Measurements from ENCODE around the gene DGCR6L. TPM values are rescaled to one million over a fixed set of nuclear protein-coding genes. Genes with fewer than 3 reads are reported as not detected.
"Not testable (repeated sequence)": the region's sequence is repeated elsewhere in the genome, so short reads cannot be mapped to it uniquely, and the experiment has no call there.

Gene DGCR6L
- total RNA-seq, 1 experiment from 2014 or later, result 44.5 TPM

DNA sequence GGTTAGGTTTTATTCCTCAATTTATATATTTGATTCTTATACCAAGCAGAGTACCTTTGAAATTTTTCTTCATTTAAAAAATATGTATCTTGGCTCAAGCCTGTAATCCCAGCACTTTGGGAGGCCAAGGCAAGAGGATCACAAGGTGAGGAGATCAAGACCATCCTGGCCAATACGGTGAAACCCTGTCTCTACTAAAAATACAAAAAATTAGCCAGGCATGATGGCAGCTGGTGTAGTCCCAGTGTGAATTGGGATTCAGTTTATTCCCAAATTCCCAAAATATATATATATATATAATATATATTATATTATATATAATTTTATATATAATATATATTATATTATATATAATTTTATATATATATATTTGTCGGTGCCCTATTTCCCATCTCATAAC lies 18.4 kb upstream of the DGCR6L start:
- DNase-seq (ENCODE audit: low read depth, low spot score); in situ Hi-C loops (cut with HindIII; ENCODE audit: low pct_unique_long_range_greater_than_20kb, low sequenced_read_pairs): not testable (repeated sequence)

DNA sequence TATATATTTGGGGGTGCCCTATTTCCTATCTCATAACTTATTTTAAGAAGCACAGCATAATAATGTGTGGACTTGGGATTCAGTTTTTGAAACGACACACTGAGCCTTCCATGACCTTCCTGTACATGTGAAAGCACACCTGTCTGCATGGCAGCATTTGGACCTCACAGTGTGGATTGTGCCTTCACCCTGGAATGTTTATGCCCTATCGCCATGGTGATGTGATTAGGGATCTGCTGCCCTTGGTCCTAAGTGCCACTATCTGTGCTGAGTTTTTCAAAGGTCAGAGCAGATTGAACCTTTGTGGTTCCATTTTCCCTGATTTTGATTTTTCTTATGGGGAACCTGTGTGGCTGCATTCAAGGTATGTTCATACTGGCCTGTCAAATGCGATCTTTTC lies 17.9 kb upstream of the DGCR6L start:
- in situ Hi-C loops (cut with HindIII; ENCODE audit: low pct_unique_long_range_greater_than_20kb, low sequenced_read_pairs); DNase-seq (ENCODE audit: low read depth, low spot score): not testable (repeated sequence)

DNA sequence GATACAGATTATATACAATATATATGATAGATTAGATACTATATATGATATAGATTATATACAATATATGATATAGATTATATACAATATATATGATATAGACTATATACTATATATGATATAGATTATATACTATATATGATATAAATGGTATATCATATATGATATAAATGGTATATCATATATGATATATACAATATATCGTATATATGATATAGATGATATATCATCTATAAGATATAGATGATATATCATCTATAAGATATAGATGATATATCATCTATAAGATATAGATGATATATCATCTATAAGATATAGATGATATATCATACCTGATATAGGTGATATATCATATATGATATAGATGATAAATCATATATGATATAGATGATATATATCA lies 16.7 kb upstream of the DGCR6L start:
- DNase-seq (ENCODE audit: low read depth, low spot score); in situ Hi-C loops (cut with HindIII; ENCODE audit: low pct_unique_long_range_greater_than_20kb, low sequenced_read_pairs): not testable (repeated sequence)

DNA sequence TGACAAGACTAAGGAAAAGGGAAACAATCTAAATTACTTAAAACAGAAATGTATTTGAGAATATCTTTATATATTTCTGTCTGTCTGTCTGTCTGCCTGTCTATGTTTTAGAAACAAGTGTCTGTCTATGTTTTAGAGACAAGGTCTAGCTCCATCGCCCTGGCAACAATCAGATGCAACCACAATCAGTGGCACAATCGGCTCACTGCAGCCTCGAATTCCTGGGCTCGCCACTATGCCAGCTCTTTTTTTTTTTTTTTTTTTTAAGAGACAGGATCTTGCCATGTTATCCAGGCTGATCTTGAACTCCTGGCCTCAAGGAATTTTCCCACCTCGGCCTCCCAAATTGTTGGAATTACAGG lies 8.7 kb upstream of the DGCR6L start:
- in situ Hi-C loops (cut with HindIII; ENCODE audit: low pct_unique_long_range_greater_than_20kb, low sequenced_read_pairs), result not testable (repeated sequence)
- peak; percentile 40 for DNase-seq (ENCODE audit: low read depth, low spot score)

DNA sequence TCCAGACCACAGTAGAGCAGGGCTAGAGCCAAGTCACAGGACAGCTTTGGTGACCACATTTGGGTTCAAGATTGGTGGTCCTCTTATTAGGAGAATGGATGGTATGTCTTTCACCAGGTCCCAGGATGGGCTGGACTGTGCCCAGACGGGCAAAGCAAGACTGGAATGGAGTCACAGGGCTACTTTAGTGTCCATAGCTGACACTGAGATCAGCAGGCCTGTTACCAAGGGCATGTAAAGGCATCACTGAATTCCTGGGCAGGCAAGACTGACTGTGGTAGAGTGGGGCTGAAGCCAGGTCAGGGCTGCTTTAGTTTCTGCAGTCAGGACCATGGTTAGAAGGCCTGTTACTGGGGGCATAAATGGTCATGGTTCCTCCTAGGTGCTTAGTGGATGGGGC lies 6.1 kb upstream of the DGCR6L start:
- DNase-seq (ENCODE audit: low read depth, low spot score); in situ Hi-C loops (cut with HindIII; ENCODE audit: low pct_unique_long_range_greater_than_20kb, low sequenced_read_pairs): not testable (repeated sequence)

DNA sequence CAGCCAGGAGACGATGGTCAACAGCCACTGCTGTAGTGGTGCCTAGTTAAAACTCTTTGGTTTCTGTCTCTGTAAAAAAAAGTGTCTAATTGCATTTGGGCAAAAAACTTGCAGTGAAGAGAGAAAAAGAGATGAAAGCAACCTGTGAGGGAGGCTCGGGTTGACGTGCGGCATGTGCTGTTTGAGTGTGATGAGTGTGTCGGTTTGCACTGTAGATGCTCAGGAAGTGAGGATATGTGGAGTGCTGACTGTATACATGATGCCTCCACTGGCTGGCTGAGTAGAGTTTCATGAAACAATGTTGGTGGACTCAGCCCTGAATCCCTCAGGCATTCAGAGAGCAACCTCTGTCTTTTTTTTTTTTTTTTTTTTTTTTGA lies 4.3 kb upstream of the DGCR6L start:
- in situ Hi-C loops (cut with HindIII; ENCODE audit: low pct_unique_long_range_greater_than_20kb, low sequenced_read_pairs), result no loop called here
- DNase-seq (ENCODE audit: low read depth, low spot score), result no peak

DNA sequence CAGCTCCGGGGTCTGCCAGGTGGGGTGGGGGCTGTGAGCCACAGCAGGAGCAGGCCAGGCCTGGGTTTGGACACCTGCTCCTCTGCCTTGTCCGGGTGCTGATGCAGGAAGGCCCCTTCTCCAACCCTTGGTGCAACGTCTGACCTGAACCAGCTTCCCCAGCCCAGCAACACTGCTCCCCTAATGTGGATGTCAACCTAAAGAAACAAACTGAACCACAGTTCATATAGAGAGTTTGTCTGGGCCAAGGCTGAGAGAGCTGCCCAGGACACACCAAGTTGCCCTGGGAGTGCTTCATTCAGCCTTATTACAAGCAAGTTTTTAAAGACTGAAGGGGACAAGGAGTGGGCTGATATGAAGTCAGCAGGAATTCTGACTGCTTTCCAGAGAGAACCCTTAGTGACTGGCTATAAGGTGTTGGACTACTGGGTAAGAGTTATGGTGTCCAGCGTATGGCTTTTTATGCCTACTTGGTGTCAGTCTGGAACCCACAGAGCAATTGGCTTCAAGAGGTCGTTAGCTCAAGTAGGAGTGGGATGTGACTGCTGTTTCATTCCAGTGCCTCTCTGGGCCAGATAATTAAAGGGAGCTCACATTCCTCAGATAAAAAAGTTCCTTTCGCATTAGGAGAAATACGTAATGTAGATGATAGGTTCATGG lies 1.8 kb upstream of the DGCR6L start:
- DNase-seq (ENCODE audit: low read depth, low spot score), result not testable (repeated sequence)

DNA sequence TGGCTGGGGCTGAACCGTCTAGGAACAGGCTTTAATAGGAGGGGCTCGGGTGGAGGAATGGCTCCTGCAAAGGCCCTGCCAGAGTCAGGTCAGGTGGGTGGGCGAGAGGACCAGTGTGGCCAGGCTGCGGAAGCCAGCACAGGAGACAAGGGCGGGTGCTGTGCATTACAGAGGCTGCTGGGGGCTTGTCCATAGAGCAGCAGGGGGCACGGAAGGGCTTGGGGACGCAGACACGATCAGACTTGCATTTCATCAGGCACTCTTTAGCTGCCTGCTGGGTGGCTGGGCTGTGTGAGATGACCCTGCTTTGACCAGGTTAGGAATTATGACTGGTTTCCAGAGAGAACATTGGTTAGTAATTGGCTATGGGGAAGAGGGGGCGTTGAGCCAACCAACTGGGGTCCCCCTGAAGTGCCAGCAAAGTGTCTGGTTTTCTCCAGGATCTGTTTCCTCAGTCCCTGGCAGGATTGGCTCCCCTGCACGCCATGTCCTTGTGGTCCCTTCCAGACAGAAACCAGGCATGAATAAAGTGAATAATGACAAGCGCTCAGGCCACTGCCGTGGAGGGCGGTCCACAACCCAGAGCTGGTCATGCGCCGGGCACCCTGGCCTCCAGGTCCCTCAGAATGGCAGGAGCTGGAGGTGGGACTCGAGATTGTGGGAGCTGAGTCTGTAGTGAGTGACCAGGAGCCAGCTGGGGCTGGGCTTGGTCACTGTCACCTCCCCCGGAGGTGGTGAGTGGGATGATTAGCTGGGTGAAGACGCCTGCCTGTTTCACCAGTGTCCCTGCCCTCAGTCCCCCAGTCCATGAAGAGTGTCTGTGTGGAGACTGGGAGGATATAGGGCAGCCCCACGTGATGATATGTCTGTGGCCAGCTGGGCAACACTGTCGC lies 1.0 kb upstream of the DGCR6L start:
- in situ Hi-C loops (cut with HindIII; ENCODE audit: low pct_unique_long_range_greater_than_20kb, low sequenced_read_pairs); DNase-seq (ENCODE audit: low read depth, low spot score): not testable (repeated sequence)

More for the DNA sequence above, 1.8 kb upstream of the DGCR6L start:
- in situ Hi-C loops (cut with HindIII; ENCODE audit: low pct_unique_long_range_greater_than_20kb, low sequenced_read_pairs), result not testable (repeated sequence)

DNA sequence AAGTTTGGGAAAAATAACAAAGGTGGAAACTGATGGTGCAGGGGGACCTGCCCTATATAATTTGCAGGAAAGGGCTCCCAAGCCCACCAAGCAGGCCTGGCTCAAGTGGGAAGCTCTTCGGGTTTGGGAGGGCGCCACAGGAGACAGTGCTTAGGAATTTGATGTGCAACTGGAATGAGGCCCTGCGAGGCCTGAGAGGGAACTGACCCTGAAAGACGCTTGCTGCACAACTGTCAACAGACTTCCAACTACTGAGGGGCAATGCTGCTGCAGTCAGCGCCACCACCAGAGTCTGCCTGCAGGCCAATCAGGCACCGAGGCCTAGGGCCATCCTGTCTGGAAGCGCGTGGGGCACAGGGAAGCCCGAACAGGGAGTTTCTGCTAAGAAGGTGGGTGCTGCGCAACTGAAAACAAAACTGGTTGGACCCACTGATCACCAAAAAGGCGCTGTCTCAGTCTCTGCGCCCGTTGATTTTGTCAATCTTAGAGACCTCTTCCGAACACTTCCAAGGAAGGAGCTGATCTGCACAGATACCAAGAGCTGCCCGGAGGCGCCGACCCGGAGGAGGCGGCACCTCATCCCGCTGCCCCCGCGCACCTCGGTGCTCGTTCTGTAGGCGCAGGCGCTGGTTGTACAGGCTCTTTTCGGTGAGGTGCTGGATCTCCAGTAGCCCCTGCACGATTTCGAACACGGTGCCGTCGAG lies 667 bp downstream of the DGCR6L start:
- no peak for DNase-seq (ENCODE audit: low read depth, low spot score)
- in situ Hi-C loops (cut with HindIII; ENCODE audit: low pct_unique_long_range_greater_than_20kb, low sequenced_read_pairs), result no loop called here

DNA sequence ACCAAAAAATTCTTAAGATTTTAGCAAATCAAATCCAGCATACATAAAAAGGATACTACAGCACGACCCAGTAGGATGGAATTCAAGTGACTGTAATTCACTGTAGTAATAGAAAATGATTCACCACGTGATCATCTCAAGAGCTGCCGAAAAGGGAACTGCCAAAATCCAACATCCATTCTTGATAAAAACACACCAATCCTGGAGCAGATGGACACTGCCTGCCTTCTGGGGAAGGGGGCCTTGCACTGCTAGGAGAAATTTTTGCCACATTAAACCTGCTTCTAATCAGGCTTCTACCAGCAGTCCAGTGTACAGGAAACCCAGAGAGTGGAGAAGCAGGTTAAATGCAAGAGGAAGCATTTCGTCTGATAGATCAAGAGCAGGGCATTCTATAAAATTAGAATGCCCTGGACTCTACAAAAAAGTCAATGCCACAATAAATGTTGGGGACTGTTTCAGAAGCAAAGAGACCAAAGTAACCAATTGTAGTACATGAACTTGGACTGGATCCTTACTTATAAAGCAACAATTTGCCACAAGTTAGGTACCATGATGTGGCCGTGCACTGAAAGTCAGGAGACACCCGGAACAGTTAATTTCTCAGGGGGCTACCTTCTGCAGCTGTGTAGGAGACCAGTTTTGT lies 1.7 kb downstream of the DGCR6L start:
- in situ Hi-C loops (cut with HindIII; ENCODE audit: low pct_unique_long_range_greater_than_20kb, low sequenced_read_pairs); DNase-seq (ENCODE audit: low read depth, low spot score): not testable (repeated sequence)

DNA sequence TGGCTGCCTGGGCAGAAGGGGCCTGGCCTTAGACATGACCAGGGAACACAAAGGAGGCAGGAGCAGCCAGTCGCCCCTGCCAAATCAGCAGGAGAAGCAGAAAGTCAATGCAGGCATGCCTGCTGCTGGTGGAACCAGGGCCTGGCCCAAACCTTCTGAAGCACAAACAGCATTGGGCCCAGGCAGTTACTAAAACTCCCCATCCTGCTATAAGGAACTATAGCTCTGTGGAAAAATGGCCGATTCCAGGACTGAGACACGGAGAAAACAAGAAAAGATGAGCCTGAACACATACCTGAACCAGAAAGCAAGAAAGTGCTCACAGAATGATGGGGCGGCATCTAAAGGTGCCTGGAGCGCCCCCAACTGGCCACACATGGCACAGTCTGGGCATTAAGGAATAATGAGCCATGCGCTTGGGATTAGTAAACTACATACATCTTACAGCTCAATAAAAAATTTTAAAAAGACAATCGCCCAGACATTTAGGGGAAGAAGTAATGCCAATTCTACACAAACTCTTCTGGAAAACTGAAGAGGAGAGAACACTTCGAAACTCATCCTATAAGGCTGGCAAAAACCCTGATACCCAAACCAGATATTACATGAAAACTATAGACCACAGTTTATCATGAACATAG lies 2.3 kb downstream of the DGCR6L start:
- peak; percentile 42 for DNase-seq (ENCODE audit: low read depth, low spot score)
- in situ Hi-C loops (cut with HindIII; ENCODE audit: low pct_unique_long_range_greater_than_20kb, low sequenced_read_pairs), result not testable (repeated sequence)

DNA sequence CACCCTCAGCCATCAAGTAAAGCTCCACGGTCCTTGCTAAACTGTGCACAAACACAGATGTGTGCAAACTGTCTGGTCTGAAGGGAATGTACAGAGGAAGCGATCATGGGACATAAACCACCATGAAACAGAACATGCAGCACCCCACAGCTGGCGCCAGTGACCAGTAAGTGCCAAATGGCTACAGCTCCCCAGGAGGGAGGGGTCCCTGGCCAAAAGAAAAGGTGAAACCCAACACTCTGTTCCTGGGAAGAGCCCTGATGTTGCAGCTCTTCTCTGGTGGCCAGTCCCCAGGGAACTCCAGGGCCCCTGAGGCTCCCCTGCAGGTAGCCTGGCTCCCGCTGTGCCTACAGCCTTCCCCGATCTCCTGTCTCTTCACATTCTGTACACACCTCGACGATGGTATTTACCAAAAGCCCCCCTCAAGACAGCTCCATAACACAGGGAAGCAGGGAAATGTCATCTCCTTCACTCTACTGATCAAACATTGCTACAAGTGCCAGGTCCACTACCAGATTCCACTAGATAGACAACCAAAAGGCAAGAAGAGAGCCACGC lies 2.9 kb downstream of the DGCR6L start:
- no peak for DNase-seq (ENCODE audit: low read depth, low spot score)
- in situ Hi-C loops (cut with HindIII; ENCODE audit: low pct_unique_long_range_greater_than_20kb, low sequenced_read_pairs), result no loop called here

DNA sequence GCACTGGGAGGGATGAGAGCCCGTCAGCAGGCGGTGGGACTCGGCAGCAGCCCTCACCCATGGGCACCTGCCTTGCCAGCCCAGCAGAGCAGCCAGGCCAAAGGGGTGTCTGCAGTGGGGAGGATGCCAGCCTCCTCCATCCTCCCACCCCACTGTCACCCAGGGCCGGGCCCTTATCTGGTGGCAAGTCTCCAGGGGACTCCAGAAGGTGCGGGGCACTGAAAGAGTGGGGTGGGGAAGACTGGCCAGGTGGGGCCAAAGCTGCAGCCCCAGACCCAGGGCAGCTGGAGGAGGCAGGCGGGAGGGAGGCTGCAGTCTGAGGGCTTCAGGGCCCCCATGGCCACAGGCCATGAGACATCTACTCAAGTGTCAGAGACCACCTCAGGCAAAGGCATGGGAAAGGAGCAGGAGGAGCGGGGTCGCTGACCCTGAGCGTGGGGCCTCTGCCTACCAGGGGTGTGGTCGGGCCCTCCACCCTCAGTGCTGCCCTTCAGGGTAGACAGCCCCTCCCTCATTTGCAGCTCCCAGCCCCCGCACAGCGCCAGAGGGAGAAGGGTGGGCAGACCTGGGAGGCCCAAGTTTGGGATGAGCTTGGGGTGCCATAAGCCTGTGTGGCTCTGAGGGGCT lies 3.5 kb downstream of the DGCR6L start:
- no peak for DNase-seq (ENCODE audit: low read depth, low spot score)
- in situ Hi-C loops (cut with HindIII; ENCODE audit: low pct_unique_long_range_greater_than_20kb, low sequenced_read_pairs), result no loop called here

DNA sequence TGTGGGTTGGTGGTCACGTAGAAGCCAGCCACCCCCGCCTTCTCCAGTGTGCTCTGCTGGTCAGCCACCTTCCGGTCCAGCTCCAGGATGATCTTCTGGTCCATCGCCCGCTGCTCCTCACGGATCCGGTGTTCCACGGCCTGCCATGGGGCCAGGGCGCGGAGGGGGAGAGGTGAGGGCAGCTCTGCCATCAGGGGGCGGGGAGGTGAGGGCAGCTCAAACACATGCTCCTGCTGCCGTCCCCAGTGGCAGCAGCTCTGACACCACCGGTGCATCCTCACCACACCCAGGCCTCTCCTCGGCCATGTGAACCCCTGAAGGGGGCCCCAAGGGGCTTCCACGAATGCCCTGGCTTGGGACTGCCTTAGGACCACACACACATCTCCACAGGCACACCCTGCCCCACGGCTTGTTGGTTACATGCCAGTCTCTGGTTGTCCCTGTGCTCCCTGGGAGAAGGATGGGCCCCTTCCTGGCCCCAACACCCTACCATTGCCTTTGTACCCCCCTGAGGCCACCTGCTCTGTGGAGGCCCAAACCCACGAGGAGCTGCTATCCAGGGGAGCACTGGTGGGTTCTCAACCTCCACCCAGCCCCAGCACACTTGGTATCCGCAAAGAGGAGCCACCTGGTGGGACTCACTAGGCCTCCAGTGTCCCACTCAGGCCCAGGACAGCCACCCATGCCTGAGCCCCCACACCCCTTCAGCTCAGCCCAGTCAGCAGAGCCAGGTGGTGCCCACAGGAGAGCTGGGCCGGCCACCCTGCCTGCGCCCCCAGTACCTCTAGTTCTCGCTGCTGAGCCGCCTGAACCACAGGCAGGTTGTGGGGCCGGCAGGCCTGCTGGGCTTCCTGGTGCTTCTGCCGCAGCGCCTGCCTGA lies 4.3 kb downstream of the DGCR6L start:
- no peak for DNase-seq (ENCODE audit: low read depth, low spot score)
- in situ Hi-C loops (cut with HindIII; ENCODE audit: low pct_unique_long_range_greater_than_20kb, low sequenced_read_pairs), result no loop called here

DNA sequence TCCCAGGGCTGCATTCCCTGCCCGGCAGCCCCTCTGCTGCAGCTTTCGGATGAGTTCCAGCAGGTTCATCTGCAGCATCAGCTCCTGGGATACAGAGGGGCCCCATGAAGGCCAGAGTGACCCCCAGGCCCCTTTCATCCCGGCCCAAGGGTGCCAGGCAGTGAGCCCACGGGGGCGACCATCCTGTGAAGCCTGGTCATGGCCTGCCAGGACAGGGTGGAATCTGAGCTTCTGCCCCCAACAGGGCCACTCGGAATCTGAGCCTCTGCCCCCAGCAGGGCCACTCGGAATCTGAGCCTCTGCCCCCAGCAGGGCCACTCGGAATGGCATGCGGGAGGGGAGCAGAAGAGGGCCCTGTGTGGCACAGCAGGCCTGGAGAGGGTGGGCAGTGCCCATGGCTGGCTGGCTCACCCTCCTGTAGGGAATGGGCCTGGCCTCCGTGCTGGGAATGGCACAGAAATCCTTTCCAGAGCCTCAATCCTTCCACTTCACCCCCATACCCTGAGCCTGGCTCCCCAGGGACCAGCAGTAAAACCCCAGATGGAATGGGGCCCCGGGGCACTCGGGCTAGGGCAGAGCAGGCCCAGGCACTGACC lies 5.0 kb downstream of the DGCR6L start:
- in situ Hi-C loops (cut with HindIII; ENCODE audit: low pct_unique_long_range_greater_than_20kb, low sequenced_read_pairs); DNase-seq (ENCODE audit: low read depth, low spot score): not testable (repeated sequence)

DNA sequence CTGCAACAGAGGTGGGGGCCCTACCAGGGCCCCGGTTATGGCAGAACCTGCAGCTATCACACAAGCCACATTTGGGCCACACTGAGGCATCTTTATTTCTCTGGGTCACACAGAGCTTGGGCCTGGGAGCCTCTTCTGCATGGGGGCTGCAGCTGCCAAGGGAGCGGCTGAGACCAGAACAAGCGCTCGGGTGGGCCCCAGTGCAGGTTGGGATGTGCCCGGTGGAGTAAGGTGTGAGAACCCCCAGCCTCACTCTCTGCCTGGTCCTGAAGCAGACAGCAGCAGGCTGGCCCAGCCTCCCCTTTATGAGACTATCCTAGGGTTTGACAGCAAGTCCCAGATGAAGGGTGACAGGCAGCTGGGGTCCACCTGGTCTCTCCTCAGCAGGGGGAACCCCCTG lies 5.7 kb downstream of the DGCR6L start:
- DNase-seq (ENCODE audit: low read depth, low spot score); in situ Hi-C loops (cut with HindIII; ENCODE audit: low pct_unique_long_range_greater_than_20kb, low sequenced_read_pairs): not testable (repeated sequence)

All from SK-MEL-5 (cell line).